Loucy (cell line): ENCODE results near the gene LCE7A.

Source experiments
- EZH2phosphoT487 ChIP-seq: fragments of 200-600 bp; IDR thresholded peaks from 2 replicates; pipeline ENCODE4 v1.6.1; 2018; ENCODE audit warnings: antibody characterized with exemption, mild to moderate bottlenecking, moderate library complexity, borderline replicate concordance
- TF ChIP-seq, protein P1 (sequence below): fragments of 200-600 bp; sonication (generic); conservative IDR thresholded peaks from 2 replicates; pipeline ENCODE4 v1.5.1; 2014; ENCODE audit warnings: mild to moderate bottlenecking, antibody characterized with exemption, low read length

- TF ChIP-seq, protein P1, sequence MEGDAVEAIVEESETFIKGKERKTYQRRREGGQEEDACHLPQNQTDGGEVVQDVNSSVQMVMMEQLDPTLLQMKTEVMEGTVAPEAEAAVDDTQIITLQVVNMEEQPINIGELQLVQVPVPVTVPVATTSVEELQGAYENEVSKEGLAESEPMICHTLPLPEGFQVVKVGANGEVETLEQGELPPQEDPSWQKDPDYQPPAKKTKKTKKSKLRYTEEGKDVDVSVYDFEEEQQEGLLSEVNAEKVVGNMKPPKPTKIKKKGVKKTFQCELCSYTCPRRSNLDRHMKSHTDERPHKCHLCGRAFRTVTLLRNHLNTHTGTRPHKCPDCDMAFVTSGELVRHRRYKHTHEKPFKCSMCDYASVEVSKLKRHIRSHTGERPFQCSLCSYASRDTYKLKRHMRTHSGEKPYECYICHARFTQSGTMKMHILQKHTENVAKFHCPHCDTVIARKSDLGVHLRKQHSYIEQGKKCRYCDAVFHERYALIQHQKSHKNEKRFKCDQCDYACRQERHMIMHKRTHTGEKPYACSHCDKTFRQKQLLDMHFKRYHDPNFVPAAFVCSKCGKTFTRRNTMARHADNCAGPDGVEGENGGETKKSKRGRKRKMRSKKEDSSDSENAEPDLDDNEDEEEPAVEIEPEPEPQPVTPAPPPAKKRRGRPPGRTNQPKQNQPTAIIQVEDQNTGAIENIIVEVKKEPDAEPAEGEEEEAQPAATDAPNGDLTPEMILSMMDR, result no peak
- no peak for TF ChIP-seq EZH2phosphoT487
These were observed 1.7 kb upstream of the LCE7A start for GRCh38 chr1:152858062-152858461.
